ENCODE measurements around the gene ZNF331.

Gene ZNF331

GRCh38 chr19:53577968-53578367, 40.0 kb downstream of the ZNF331 start:
- no peak for DNase-seq

DNA sequence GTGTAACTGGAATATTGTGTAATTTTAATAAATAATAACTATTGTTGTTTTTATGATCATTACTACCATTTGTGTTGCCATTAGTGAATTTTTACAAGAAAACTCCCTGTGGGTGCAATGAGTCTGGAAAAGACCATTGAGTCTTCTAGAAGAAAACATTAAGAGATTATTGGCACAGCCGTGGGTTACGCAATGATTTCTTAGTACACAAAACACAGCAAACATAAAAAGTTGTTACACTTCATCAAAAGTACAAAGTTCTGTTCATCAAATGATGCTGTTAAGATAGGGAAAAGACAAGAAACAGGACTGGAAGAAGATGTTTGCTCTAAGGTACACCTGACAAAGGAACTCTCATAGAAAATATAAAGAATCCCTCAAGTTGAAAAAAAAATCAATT, 41.6 kb downstream of the ZNF331 start:
- no peak for DNase-seq

- no peak for DNase-seq
These were observed 43.2 kb downstream of the ZNF331 start for GRCh38 chr19:53580871-53581835.

GRCh38 chr19:53581871-53582279, 43.9 kb downstream of the ZNF331 start:
- no peak for DNase-seq

- DNase-seq = no peak
These were observed 45.2 kb downstream of the ZNF331 start for GRCh38 chr19:53583181-53583580.

GRCh38 chr19:53586277-53586691, 48.3 kb downstream of the ZNF331 start:
- no peak for DNase-seq

- DNase-seq = no peak
These were observed 57.0 kb downstream of the ZNF331 start for GRCh38 chr19:53594811-53595509.

DNA sequence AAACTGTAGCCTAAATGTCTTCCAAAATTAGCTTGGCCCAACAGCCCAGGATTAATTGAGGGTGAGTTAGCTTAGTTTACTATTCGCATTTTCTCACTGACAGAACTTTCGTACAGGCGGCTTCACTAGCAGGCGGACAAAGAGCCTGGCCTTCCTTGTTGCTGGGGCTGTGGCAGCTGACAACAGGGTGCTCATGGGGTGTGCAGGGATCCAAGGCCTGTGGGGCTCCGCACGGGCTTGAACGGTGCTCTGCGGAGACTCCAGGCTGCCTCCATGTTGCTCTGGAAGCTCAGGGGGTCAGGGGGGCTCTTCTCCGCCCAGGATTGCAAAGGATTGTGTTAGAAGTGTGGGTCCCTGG, 57.5 kb downstream of the ZNF331 start:
- DNase-seq = no peak

GRCh38 chr19:53596056-53596455, 58.1 kb downstream of the ZNF331 start:
- DNase-seq = no peak

DNA sequence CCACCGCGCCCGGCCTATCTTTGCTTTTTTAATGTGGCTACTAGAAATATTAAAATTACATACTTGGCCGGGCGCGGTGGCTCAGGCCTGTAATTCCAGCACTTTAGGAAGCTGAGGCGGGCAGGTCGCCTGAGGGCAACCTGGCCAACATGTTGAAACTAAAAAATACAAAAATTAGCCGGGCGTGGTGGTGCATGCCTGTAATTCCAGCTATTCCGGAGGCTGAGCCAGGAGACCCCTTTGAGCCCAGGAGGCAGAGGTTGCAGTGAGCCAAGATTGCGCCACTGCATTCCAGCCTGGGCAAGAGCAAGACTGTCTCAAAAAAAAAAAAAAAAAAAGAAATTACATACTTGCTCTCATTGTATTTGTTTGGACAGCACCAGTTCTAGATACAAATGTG, 59.1 kb downstream of the ZNF331 start:
- no peak for DNase-seq

DNA sequence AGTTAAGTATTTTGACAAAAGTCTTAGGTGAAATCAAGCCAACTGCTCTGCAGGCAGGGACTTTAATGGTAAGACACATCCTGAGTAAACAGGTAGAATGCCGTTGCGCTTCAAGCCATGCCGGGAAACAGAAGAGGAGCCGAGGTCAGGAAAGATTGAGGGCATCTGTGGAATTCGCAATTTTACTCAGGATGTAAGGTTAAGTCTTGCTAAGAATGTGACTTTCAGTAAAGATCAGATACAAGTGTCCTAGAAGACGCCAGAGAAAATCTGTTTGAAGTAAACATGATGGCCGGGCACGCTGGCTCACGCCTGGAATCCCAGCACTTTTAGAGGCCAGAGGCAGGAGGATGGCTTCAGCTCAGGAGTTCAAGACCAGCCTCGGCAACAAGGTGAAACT, 60.4 kb downstream of the ZNF331 start:
- no peak for DNase-seq

DNA sequence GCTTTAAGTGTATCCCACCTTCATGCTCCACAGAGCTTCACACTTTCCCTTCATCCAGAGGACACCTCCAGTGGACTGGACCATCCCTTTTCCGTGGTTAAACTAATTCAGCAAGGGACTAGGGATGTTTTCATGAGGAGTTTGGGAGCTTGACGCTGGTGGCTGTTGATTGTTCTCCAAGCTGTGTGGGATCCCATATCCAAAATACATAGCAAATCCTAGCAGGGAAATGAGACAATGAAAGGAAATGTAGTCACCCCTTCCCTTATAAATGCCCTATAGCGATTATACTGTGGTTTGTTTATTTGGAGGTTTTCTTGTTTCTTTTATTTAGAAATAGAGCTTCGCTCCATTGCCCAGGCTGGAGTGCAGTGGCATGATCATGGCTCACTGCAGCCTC, 62.3 kb downstream of the ZNF331 start:
- no peak for DNase-seq

GRCh38 chr19:53606031-53606430, 68.1 kb downstream of the ZNF331 start:
- DNase-seq = no peak

GRCh38 chr19:53608381-53608780, 70.4 kb downstream of the ZNF331 start:
- DNase-seq = no peak

DNA sequence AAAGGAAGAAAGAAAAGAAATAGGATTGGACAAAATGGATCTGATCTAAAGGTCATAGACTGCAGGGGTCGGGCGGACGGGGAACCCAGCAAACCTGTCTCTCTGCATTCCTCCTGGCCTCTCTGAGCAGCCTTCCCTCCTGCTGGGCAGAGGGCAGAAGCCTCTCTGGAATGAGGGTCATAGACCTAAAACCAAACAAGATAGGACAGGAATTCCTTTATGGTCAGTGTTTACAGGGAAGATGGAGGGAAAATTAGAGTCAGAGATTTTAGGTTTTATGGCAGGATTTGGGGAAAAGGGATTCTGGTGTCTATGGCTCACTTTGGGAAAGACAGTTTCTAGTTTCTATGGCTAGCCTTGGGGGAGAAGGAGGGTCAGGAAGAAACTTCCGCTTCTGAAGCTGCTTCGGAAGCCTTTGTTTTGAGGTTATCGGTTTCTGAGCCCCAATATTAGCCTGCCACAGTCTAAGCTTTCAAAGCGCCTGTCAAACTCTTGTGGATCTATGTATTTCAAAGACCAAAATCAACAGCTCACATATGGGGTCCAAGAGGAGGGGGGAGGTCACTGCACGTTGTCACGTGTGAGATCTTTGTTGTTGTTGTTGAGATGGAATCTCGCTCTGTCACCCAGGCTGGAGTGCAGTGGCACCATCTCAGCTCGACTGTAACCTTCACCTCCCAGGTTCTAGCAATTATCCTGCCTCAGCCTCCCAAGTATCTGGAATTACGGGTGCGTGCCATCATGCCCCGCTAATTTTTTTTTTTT, 75.0 kb downstream of the ZNF331 start:
- DNase-seq = no peak

DNA sequence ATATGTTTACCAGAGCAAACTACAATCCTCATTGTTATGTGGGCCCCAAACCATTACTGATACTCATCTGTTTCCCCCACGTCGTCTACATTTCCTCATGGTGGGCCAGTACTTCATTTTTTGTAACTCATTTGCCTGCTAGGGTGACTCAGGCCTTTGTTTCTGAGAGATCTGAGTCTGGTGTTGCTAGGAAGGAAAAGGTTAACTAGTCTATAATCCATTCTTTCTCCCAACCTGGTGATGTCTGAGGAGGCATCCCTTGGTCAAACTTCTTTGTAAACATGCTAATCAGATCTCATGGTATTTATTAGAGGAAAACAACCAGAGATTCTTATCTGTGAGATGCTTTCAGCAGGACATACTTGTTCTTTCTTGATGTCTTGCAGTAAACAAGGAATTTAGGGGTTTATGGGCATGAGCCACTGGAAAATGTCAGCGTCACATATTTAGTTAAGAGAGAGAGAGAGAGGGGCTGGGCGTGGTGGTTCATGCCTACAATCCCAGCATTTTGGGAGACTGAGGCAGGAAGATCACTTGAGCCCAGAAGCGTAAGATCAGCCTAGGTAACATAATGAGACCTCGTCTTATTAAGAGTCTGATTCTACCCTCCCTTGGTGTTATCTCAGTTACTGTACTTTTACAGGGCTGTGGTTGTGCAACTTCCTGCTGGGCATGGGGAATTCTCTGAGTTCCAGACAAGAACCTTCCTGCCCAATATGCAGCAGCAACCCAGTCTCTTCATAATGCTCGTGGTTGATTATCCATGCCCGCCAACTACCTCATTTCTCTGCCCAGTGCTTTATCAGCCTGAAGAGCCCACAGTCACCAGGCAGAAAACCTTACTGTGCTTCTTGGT, 84.2 kb downstream of the ZNF331 start:
- no peak for DNase-seq

DNA sequence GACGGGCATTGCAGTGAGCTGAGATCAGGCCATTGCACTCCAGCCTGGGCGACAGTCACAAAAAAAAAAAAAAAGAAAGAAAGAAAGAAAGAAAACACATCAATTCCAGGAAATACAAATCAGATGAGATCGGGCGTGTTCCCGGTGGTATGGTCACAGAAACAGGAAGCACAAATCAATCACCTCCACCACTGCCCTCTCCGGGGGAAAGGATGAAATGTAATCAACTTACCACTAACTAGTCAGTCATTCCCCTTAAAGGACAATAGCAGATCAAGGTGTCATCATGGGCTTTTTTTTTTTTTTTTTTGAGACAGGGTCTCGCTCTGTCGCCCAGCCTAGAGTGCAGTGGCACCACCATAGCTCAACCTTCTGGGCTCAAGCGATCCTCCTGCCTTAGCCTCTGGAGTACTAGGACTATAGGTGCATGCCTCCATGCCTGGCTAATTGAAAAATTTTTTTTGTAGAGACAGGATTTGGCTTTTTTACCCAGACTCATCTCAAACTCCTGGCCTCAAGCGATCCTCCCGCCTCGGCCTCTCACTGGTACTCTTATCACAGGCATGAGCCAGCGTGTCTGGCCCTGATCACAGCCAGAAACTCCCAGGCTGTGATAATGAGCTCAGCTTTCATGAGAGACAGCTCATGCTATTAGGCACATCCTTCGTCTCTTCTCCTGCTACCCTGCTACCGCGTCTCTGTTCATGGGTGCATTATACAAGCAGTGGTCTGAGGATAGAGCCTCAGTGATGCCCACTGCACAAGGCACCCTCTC, 87.0 kb downstream of the ZNF331 start:
- no peak for DNase-seq

GRCh38 chr19:53626486-53626885, 88.5 kb downstream of the ZNF331 start:
- no peak for DNase-seq

DNA sequence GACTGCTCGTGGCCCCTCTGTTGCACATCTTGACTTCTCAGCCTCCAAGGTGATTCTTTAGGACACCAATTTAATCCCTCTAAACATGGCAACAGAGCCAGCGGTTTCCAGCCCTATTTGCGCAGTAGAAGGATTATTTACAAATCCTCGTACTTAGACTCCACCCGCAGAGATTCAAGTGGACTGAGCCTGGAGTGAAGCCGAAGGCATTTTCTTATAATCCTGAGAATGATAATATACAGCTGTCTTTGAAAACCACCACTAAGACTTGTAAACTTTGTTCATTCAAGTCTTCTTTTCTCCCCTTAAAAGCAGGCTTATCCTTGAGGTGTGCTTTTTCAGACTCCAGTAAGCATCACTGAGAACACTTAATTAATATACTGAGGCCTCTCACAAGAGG, 89.0 kb downstream of the ZNF331 start:
- no peak for DNase-seq
